Omental fat pad (tissue), 4 donors: ENCODE results near the gene TRHDE. TPM values are rescaled to one million over a fixed set of nuclear protein-coding genes. Genes with fewer than 3 reads are reported as not detected.

Source experiments
- ATAC-seq: fragments of 150-250 bp; one replicate; pipeline ENCODE4 v1.9.1; 2016; ENCODE audit warnings: mild to moderate bottlenecking, moderate library complexity; ENCODE audit not compliant: low FRiP score
- DNase-seq: peaks from one replicate; pipeline ENCODE4 v3.0.0-alpha.2; 2019; ENCODE audit warnings: low spot score
- CTCF ChIP-seq, 3 donors: fragments of 450-650 bp; IDR thresholded peaks; one replicate each; pipeline ENCODE4 v1.5.1; 2016 to 2017; ENCODE audit warnings: antibody characterized with exemption in 3 of 3, mild to moderate bottlenecking in 3 of 3, moderate library complexity in 2 of 3
- total RNA-seq, 4 donors: library from RNA; depleted of rRNA; stranded (reverse); fragments of >200 nt; gene quantifications; one replicate each; pipeline ENCODE4 v1.1.0, GENCODE V29; 2016

The TRHDE gene
- 10 to 100 TPM; 12.8 to 34.8 (median 14.8) TPM for total RNA-seq

GRCh38 chr12:72272091-72272661, at the start of gene TRHDE:
TSS of gene TRHDE (plus strand) at chr12:72272370. CDS start at chr12:72272644, 274 bp downstream.
- TF ChIP-seq CTCF (IDR thresholded peaks at IDR 0.05), result no peak
- DNase-seq, result no peak
- peak; percentile 54 for ATAC-seq

DNA sequence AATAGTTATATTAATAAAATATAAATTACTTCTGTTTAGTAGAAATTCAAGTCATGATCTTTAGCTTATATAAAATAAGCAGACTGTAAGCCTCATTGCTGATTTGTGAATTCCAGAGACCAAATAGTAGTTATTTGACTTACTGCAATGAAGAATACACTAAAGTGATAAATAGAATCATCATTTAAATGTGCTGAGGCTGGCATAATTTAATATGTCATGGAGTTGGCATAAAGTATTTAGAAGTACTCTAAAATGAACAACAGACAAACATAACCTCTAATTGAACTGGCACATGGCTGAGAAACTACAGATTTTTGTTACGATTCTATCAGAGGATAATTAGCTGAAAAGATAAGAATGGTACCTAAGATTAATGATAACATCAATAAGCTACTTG, 45.7 kb upstream of the TRHDE start:
- ATAC-seq (no peak), DNase-seq (no peak)

GRCh38 chr12:72228424-72228823, 43.7 kb upstream of the TRHDE start:
- no peak for TF ChIP-seq CTCF (IDR thresholded peaks at IDR 0.05)
- no peak for DNase-seq
- ATAC-seq, result no peak

More for the DNA sequence above, 45.7 kb upstream of the TRHDE start:
- no peak for TF ChIP-seq CTCF (IDR thresholded peaks at IDR 0.05)

- no peak for TF ChIP-seq CTCF (IDR thresholded peaks at IDR 0.05)
- no peak for DNase-seq
- ATAC-seq, result no peak
Measured at GRCh38 chr12:72230589-72230988, 41.6 kb upstream of the TRHDE start.

DNA sequence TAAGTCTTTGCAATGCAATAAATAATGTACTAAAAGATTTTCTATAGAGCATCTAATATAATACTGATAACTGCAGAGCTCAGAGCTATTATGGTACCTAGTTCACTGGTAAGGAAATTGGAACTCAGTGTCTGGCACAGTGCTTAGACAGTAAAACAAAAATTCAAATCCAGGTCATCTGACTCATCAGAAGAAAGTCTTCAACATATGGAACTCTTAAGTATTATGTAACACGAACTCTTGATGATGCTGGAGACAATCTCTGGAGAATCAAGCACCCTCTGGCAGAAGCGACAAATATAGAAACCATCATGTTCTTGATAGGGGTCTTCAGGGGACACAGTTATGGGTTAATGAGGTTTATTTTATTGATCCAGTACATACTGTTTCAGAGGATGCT, 37.3 kb upstream of the TRHDE start:
- no peak for DNase-seq
- no peak for TF ChIP-seq CTCF (IDR thresholded peaks at IDR 0.05)
- no peak for ATAC-seq

DNA sequence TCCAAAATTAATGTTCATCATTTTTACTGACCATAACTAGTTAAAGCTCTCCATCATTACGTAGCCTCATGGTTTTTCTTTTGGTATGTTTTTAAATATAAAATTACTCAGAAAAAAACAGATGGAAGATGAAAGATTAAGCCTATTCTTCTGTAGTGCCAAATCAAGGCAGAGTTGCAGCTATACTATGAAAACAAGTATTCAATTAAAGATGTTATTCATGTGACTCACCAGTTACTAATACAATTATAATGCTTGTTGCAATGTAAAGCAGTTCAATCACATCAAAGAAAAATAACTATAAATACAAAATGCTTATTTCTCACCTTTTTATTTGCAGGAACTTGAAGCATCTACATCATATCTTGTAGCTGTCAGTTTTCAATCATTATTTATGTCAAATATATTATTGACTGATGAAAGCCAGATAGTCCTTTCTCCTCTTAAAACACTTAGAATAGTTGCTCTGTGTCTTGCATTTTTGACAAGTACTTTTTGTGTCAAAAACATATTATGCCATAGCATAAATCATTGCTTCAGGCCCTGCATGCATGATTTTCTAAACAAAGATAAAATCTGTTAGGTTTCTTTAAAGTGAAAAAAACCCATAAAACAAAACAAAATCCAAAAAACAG, 36.0 kb upstream of the TRHDE start:
- no peak for TF ChIP-seq CTCF (IDR thresholded peaks at IDR 0.05)
- ATAC-seq (no peak), DNase-seq (no peak)

DNA sequence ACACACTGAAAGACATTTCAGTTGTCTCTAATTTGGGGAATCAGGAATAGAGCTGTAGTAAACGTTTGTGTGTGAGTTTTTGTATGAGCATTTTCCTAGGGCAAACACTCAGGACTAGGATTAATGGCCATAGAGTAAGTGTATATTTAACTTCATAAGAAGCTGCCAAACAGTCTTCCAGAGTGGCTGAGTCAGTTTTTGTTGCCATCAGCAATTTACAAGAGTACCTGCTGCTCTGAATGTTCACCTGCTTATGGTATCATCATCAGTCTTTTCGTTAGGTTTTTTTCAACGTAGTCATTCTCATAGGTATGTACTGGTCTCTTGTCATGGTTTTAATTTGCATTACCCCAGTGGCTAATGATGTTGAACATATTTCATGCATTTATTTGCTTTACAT, 30.6 kb upstream of the TRHDE start:
- no peak for TF ChIP-seq CTCF (IDR thresholded peaks at IDR 0.05)
- DNase-seq, result no peak
- ATAC-seq, result no peak
